Brain pericyte (primary cell): ENCODE measurements around the gene TBP.
A peak's percentile ranks its signal among the peaks of the same experiment; 100 is the strongest.
"Not testable (repeated sequence)": the region's sequence is repeated elsewhere in the genome, so short reads cannot be mapped to it uniquely, and the experiment has no call there.

Experiments used
- DNase-seq: peaks from one replicate; pipeline ENCODE4 v3.0.0-alpha.2; 2012; ENCODE audit warnings: low read depth, low spot score

Gene TBP

DNA sequence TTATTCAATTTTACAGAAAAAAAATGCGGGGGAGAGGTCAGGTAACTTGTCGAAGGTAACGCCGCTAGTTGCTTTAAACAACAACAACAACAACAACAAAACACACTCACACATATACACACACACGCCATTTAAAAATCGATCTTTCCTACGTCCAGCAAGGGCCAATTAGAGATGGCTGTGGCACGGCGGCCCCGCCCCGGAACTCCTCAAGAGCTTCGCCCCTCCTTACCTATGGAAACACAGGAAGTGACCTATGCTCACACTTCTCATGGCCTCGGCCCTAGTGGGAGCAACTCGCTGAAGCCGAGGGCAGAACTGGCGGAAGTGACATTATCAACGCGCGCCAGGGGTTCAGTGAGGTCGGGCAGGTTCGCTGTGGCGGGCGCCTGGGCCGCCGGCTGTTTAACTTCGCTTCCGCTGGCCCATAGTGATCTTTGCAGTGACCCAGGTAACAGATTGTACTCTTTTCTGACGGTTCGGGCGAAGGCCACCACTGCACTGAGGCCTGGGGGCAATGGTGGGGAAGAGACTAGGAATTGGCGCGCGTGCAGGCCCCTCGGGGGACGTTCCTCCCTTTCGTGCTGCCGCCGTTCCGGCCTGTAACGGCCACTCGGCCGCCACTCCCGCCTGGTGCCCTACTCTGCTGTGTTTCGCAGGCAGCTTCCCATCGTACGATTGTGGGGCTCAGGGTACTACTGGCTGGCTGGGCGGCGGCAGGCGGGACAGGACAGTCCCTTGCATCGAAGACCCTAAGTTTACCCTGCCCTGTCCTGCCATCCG is at the start of gene TBP:
Gene TBP (plus strand): TSS at position 357 of the 783 bp plus-strand sequence. CDS start 2,661 bp downstream, outside the sequence.
- DNase-seq: peak; percentile 93

GRCh38 chr6:170504479-170504878 is 49.7 kb upstream of the TBP start:
- DNase-seq: no peak

- no peak for DNase-seq
These were observed 48.9 kb upstream of the TBP start for GRCh38 chr6:170505306-170505705.

- DNase-seq: no peak
These were observed 47.7 kb upstream of the TBP start for GRCh38 chr6:170506446-170506845.

GRCh38 chr6:170507728-170508127 is 46.4 kb upstream of the TBP start:
- DNase-seq: not testable (repeated sequence)

DNA sequence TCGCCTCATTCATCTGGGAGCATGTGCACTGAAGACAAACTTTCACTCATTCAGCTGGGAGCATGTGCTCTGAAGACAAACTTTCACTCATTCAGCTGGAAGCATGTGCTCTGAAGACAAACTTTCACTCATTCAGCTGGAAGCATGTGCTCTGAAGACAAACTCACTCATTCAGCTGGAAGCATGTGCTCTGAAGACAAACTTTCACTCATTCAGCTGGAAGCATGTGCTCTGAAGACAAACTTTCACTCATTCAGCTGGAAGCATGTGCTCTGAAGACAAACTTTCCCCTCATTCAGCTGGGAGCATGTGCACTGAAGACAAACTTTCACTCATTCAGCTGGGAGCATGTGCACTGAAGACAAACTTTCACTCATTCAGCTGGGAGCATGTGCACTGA is 45.9 kb upstream of the TBP start:
- not testable (repeated sequence) for DNase-seq

DNA sequence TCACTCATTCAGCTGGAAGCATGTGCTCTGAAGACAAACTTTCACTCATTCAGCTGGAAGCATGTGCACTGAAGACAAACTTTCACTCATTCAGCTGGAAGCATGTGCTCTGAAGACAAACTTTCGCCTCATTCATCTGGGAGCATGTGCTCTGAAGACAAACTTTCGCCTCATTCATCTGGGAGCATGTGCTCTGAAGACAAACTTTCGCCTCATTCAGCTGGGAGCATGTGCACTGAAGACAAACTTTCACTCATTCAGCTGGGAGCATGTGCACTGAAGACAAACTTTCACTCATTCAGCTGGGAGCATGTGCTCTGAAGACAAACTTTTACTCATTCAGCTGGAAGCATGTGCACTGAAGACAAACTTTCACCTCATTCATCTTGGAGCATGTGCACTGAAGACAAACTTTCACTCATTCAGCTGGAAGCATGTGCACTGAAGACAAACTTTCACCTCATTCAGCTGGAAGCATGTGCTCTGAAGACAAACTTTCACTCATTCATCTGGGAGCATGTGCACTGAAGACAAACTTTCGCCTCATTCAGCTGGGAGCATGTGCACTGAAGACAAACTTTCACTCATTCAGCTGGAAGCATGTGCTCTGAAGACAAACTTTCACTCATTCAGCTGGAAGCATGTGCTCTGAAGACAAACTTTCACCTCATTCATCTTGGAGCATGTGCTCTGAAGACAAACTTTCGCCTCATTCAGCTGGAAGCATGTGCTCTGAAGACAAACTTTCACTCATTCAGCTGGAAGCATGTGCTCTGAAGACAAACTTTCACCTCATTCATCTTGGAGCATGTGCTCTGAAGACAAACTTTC is 45.1 kb upstream of the TBP start:
- DNase-seq: not testable (repeated sequence)

DNA sequence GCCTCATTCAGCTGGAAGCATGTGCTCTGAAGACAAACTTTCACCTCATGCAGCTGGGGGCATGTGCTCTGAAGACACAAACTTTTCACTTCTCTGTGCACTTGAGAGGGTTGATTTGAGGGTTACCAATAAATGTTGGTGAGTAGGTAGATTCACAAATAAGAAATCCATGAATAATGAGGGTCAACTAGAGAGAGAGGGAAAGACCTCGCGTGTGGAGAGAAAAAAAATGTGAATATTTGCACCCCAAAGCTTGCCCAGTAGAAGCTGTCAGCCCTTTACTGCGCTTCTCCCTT is 44.5 kb upstream of the TBP start:
- DNase-seq: no peak

- DNase-seq: no peak
These were observed 43.5 kb upstream of the TBP start for GRCh38 chr6:170510631-170511030.

DNA sequence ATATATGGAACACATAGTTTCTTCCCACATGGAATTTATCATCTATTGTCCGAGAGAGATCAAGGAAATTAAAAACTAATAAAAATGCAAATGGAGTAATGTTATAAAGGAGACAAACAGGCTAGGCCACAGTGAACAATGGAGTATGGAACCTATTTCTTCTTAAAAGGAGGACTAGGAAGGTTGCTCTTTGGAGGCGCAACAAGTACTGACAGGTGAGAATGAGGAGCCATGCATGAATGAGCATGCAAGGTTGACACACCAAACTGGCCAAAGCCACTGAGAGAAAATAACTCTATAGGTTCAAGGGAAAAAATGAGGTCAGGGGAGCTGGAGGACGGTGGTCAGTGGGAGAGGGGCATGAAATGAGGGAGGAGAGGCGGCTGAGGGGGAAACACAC is 41.9 kb upstream of the TBP start:
- DNase-seq: no peak

GRCh38 chr6:170514908-170515307 is 39.3 kb upstream of the TBP start:
- DNase-seq: no peak

DNA sequence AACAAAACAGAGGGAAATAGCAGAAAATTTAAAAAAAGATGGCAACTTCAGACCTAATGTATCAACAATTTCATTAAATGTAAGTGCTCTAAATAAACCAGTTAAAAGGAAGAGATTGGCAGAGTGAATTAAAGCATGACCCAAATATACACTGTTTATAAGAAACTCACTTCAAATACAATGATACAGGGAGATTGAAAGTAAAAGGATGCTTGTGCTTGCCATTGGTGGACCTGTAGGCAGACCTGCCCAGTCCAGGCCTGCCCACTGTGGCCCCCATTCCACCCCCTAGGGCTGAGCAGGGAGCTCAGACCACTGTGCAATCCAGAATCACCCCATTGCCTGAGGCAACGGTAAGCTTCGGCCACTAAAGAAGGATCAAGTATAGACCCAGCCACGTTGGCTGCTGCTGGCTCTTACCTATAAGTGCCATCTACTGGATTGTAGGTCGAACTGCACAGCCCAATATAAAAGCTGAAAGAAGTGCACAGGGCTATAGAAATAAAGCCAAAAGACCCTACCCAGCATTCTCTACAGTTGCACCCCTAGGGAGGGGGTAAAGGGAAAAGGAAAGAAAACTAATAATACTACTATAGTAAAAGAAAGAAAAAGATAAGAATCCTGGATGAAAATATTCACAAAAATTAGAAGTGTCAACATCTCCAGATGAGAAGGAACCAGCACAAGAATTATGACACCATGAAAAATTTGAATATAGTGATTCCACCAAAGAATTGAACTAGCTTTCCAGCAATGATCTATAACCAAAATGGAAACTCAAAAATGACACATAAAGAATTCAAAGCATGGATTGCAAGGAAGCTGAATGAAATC is 37.2 kb upstream of the TBP start:
- DNase-seq: peak; percentile 36

DNA sequence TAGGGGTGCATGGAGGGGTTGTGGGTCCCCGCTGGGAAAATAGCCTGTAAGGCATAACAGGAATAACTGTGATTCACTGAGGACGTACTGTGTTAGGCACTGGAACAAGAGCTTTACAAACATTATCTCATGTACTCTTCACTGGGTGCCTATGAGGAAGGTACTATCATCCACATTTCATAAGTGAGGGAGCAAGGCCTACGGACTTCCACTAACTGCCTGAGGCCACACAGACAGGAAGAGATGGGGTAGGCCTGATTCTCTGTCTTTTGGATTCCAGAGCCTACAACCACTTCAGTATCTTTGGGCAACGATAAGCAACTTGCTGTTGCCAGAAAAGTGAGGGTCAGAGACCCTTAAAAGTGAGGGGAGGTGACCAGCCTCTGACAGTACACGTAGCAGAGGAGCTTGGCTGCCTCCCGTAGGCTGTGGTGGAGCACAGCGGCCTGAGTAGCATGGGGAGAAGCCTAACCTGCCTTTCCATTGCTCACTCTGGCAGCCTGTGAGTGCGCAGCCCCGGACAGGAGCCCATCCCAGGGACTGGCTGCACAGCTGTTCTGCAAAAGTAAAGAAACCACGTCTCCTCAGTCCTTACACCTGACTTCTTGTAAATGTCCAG is 31.5 kb upstream of the TBP start:
- no peak for DNase-seq

GRCh38 chr6:170523256-170524171 is 30.7 kb upstream of the TBP start:
- no peak for DNase-seq

DNA sequence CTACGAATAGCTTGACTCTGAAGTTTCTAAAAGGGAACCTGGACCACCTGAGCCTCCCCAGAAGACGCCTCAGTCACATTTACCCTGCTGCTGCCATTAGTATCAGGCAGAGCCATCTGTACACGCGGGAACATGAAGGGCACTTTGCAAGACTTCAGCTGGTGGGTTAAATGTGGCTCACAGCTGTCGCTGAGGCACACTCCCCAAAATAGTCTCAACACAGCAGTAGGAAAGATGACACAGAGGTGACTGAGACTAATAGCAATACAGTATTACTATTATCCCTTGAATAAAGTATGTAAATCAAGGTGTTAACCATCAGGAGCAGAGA is 30.0 kb upstream of the TBP start:
- no peak for DNase-seq

DNA sequence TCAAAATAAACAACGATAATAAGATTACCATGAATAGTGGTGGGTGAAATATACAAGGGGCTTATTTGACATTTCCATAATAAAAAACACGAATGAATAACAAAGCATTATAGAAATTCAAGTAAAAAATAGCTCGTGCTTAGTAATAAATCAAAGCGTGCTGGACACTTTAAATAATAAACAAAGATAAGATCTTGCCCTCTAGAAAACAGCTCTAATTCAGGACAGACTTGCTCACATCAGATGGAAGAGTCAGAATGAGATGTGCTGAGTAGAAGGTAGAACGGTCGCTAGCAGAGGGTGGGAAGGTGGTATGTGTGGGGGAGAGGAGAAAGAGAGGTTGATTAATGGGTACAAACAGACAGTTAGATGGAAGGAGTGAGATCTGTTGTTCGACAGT is 28.4 kb upstream of the TBP start:
- no peak for DNase-seq

GRCh38 chr6:170527995-170528394 is 26.2 kb upstream of the TBP start:
- not testable (repeated sequence) for DNase-seq

- peak; percentile 58 for DNase-seq
These were observed 24.2 kb upstream of the TBP start for GRCh38 chr6:170529839-170530469.

DNA sequence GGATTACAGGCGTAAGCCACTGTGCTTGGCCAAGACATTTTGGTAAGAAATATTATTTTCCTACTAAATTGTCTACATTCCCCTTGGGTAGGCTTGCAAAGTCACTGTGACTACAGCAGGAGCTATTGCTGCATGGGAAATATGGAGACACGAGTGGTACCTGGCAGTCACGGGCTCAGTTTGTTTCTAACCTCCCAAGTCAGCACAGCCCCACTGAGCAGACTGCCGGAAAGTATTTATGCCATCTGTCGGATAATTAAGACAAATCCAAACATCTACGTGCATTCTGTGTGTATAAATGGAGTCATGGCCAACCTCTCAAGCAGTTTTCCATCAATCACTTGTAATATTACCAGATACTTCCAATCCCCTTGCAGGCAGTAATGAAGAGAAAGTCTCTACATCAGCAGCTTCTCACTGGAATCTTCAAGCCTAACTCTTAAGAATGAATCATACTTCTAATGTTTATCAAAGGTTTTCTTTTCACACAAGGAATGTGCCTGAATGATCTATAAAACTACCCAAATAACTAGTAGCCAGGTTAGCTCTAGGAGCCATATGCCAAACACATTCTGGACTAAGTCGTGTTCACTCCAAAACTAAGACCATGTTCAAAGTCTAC is 21.2 kb upstream of the TBP start:
- no peak for DNase-seq

- no peak for DNase-seq
These were observed 20.4 kb upstream of the TBP start for GRCh38 chr6:170533792-170534191.
